HL-60/S4 treated with phorbol 12-myristate 13-acetate at 8.2 ng/mL for 4 days and 3 days (cell line): ENCODE results near the gene PDCD1LG2.
"Not testable (repeated sequence)": the region's sequence is repeated elsewhere in the genome, so short reads cannot be mapped to it uniquely, and the experiment has no call there.

Experiments
- in situ Hi-C: fragments of 300-500 bp; cut with MboI; formaldehyde crosslinking; loops from 2 replicates; pipeline ENCODE4 v1.15.0; 2022; ENCODE audit warnings: low sequenced_read_pairs

Gene PDCD1LG2

DNA sequence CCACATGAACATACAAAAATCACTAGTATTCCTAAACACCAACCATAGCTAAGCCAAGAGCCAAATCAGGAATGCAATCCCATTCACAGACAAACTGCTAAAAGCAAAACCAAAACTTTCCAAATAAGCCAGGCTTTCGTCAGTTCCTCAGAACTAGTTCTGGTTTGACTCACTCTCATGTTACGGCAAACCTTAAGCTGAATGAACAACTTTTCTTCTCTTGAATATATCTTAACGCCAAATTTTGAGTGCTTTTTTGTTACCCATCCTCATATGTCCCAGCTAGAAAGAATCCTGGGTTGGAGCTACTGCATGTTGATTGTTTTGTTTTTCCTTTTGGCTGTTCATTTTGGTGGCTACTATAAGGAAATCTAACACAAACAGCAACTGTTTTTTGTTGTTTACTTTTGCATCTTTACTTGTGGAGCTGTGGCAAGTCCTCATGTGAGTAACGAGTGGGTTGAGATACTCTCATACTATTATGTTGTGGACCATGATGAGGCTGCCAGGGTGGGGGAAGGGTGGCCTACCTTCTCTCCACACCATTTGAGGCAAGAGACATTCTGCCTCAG, at the start of gene PDCD1LG2:
PDCD1LG2 (plus strand) TSS at position 172 of the 572 bp plus-strand sequence. CDS start 12,016 bp downstream, outside the sequence.
- in situ Hi-C loops, result no loop called here

DNA sequence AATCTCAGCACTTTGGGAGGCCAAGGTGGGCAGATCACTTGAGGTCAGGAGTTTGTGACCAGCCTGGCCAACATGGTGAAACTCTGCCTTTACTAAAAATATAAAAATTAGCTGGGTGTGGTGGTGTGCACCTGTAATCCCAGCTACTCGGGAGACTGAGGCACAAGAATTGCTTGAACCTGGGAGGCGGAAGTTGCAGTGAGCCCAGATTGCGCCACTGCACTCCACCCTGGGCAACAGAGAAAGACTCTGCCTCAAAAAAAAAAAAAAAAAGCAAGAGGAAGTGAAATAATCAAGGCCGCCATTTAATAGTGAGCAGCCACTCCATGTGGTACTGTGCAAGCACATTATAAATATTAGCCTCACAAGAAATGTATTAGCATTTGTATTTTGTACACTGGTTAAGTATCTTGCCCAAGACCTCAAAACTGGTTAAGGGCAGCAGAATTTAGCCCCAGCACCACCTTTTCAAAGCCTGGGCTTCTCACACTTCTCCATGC, 45.5 kb upstream of the PDCD1LG2 start:
- in situ Hi-C loops, result not testable (repeated sequence)

DNA sequence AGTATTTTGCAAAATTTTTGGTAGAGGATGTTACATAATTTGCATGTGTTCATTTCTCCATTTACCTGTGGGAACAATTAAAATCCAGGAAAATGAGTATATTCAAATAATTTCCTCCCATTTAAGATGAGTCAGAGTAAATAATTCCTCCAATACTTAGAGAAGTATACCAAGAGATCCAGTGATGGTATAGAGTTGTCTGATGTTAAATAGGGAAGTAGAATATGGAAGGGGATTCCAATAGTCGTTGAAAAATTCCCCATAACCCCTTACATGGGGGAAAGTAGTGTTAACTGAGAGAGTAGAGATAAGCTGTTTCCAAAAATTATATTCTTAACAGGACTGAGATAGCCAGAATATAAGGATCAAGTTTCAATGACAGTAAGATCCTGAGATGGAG, 44.3 kb upstream of the PDCD1LG2 start:
- in situ Hi-C loops, result no loop called here

DNA sequence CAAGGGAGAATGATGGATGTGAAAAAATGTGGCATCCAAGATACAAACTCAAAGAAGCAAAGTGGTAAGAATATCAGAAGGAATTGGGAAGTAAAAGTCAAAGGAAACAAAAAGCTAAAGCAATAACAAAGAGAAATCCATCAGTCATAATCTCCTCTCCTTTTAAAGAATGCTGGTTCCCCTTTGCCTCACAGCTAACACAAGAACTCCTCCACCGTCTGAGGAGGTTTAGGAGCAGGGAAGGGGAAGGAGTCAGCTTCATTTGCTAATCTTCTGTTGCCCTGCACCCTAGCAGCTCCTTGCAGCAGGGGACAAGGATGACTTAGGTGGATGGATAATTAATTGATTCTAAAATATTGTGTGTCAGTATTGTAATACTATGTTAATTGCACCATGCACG, 43.6 kb upstream of the PDCD1LG2 start:
- in situ Hi-C loops, result no loop called here

DNA sequence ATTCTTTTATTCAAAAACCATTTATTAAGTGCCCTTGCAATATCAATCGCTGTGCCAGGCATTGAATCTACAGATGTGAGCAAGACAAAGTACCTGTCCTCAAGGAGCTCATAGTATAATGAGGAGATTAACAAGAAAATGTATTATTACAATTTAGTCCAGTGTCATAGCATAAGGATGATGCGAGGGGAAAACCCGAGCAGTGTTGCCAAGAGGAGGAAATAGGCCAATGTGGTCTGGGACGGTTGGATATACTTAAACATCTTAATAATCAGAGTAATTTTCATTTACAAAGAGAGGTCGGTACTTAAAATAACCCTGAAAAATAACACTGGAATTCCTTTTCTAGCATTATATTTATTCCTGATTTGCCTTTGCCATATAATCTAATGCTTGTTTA, 41.5 kb upstream of the PDCD1LG2 start:
- in situ Hi-C loops, result no loop called here

DNA sequence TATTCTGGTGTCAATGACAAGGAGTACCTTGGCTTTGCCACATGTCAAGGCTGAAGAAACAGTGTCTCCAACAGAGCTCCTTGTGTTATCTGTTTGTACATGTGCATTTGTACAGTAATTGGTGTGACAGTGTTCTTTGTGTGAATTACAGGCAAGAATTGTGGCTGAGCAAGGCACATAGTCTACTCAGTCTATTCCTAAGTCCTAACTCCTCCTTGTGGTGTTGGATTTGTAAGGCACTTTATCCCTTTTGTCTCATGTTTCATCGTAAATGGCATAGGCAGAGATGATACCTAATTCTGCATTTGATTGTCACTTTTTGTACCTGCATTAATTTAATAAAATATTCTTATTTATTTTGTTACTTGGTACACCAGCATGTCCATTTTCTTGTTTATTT, 40.2 kb upstream of the PDCD1LG2 start:
- in situ Hi-C loops, result no loop called here

DNA sequence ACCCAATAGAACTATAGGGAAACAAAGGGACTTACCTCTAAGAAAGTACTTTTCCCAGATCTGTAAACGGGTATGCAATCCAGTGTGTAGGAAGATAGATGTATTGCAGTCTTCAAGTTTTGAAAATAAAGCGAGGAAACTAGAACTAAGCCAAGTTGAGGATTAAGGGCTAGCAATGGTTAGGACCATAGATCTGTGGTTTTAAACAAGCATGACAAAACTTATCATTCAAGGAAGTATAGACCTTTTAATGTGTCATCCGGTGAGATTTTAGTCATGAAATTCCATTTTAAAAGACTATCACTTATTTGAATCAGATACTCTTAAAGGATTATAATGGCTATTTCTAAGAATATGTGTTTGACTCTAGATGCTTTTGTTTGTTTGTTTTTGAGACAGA, 39.5 kb upstream of the PDCD1LG2 start:
- in situ Hi-C loops, result no loop called here

DNA sequence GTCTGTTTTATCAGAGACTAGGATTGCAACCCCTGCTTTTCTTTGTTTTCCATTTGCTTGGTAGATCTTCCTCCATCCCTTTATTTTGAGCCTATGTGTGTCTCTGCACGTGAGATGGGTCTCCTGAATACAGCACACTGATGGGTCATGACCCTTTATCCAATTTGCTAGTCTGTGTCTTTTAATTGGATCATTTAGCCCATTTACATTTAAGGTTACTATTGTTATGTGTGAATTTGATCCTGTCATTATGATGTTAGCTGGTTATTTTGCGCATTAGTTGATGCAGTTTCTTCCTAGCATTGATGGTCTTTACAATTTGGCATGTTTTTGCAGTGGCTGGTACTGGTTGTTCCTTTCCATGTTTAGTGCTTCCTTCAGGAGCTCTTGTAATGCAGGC, 34.7 kb upstream of the PDCD1LG2 start:
- in situ Hi-C loops, result not testable (repeated sequence)

DNA sequence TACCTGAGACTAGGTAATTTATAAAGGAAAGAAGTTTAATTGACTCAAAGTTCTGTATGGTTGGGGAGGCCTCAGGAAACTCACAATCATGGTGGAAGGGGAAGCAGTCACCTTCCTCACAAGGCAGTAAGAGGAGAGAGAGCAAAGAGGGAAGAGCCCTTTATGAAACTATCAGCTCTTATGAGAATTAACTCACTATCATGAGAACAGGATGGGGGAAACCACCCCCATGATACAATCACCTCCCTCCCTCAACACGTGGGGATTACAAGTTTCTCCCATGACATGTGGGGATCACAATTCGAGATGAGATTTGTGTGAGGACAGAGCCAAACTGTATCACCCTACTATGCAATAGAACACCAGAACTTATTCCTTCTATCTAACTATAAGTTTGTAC, 32.1 kb upstream of the PDCD1LG2 start:
- in situ Hi-C loops, result no loop called here

DNA sequence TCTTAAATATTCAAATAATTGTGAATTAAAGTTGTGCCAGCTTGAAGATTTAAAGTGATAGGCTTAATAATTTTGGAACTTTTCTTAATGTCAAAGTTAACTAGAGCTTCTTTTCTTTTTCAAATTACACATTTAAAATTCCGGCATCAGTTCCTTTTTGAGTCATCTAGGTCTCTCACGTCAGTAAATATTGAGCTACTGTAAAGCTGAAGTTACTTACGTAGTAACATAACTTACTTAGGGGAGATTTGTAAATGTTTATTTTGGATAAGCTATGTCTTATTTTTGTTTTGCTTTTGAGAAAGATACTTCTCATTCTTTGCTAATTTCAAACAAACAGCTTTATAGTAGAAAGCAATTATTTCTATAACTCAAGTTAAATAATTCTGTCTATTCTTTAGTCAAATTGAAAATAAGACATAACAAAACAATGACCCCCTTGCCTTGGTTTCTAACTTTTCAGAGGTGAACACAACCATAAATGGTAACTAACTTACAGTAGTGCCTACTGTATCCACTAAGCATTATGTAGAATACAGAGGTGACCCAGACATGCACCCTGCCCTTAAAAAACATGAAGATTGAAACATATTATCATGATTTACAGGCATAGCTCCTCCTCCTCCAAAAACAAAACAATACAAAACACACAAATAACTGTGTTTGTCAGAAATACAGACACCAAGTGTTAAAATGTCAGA, 30.2 kb upstream of the PDCD1LG2 start:
- in situ Hi-C loops, result no loop called here

DNA sequence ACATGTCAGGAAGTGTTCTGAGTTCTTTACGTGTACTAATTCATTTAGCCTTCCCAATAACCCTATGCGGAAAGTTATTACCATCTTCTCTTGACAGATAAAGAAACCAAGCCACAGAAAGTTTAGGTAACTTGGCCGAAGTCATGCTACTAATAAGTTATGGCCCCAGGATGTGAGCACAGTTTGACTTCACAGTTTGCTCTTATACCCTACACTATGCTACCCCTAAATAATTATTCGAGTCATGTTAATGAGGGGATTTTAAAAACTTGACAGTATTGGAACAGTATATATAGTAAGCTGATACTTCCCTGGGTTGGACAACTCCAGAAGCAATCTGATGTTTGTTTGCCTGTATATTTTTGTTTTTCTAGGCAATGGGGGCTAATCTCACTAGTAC, 29.4 kb upstream of the PDCD1LG2 start:
- in situ Hi-C loops, result no loop called here

DNA sequence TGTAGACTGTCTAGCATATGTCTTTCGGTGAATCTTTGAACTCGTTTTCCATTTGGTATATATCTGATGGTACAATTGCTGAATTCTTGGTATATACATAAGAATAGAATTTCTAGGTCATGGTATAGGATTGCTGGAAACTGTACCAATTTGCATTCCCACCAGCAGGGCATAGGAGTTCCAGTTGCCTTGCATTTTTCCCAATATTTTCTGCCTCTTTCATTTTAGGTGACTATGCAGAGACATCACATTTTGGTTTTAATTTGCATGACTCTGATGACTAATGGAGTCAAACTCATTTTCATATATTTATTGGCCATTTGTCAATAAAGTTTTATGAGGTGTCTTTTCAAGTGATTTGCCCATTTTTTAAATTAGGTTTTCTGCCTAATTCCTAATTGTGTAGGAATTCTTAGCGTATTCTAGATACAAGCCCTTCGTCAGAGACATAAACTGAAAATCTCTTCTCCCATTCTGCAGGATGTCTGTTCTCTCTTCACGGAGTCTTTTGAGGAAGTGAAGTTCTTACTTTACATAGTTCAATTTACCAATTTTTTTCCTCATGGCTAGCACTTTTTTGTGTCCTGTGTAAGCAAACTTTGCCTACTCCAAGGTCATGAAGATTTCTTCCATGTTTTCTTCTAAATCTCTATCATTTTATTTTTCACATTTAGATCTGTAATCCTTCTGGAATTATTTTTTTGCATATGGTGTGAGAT, 28.9 kb upstream of the PDCD1LG2 start:
- in situ Hi-C loops, result no loop called here

DNA sequence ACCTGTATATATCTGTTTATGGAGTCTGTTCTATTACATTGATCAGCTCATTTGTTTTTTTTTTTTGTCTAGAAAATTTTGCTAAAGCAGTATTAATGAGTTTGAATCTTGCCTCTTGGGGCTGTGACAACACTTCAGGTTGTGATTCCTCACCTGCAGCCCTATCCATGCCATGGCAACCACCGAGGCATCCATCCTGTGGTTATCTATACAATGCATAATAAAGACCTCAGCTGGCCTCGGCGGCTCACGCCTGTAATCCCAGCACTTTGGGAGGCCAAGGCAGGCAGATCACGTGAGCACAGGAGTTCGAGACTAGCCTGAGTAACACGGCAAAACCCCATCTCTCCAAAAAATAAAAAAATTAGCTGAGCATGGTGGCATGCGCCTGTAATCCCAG, 28.1 kb upstream of the PDCD1LG2 start:
- in situ Hi-C loops, result no loop called here

DNA sequence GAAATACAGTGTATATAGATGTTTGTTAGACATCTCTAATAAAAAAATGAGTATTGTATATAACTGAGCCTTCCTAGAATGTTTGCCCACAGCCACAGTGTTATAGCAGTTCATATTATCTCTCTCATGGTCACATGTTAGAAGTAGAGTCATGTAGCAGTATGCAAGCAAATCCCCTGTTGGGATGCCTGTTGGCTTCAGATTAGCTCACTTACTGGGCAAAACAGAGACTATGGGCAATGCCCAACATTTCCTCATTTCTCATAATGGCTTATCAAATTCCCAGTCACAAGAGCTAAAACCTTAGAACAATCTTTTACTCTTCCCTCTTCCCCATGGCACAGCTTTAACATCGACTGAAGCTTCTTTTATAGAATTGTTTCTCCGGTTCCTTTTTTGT, 27.0 kb upstream of the PDCD1LG2 start:
- in situ Hi-C loops, result no loop called here

DNA sequence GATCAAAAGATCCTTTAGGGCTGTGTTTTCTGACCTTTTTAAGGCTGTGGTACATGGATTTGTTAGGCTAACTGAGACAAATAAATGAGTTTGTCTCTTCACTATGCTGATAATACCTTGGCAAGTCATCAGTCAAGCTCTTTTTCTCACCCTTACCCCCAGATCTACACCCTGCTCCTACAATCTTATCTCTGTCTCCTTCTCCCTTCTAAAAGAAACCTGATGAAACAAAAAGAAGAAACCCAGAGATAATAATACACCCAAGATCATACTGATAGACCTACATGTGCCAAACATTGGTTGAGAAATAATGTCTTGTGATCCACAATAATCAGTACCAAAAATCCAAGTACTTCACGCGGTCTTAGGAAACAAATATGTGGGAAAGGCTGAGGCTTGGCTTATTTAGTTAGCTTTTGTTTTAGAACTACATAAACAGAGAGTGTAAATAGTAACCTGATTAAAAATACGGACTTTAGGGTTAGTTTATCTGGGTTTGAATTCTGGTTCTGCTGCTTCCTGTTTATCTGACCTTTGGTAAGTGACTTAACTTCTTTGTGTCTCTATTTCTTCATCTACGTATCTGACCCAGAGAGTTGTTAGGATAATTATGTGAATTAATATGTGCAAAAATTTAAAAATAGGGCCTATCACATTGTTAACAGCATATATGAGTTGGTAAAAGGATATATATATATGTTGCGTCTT, 24.8 kb upstream of the PDCD1LG2 start:
- in situ Hi-C loops, result no loop called here

DNA sequence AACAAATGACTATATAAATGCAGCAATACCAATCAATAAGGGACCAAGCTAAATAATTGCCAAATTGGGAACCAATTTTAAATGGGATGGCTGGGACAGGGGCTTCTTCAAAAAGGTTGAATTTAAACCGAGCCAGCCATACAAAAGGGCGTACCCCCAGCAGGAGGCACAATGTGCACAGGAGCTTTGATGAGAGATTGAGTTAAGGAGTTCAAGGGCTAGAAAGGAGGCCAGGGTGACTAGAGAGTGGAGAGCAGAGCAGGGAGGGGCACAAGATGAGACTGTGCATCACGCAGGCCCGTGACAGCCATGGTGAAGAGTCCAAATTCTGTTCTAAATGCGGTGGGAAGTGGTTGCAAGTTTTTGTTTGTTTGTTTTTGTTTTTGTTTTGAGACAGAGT, 23.3 kb upstream of the PDCD1LG2 start:
- in situ Hi-C loops, result no loop called here

DNA sequence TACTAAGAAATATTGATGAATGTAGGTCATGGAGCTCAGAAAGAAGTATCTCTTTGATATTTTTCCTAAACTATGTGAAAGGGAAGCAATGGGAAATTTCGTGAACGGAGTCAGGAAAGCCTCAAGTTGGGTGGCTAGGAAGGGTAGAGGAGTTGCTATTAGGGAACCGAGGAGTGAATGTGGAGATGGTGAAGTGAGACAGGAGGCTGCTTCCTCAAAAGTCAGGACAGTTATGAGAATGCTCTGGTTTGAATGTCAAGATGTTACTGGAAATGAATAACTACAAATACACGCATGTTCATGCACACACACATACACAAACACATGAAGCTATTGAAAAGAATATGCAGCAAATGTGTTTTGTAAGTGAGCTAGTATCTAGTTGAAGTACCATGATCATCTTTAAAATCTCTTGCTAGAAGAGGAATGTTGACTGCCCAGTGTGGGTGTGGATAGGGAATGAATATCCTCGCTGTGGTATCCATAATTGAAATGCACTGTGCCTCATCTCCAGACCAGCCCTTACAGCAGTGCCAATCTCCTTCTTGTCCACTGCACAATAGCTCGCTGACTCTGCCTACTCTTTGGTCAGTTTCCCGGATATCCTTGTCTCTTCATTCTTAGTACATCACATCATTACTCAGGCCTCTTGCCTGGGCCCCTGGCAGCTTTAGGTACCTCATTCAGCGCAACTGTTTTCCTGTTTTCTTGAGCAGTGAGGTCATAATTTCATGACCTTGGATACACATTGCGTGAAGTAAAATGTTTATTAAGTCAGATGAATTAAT, 21.9 kb upstream of the PDCD1LG2 start:
- in situ Hi-C loops, result no loop called here

DNA sequence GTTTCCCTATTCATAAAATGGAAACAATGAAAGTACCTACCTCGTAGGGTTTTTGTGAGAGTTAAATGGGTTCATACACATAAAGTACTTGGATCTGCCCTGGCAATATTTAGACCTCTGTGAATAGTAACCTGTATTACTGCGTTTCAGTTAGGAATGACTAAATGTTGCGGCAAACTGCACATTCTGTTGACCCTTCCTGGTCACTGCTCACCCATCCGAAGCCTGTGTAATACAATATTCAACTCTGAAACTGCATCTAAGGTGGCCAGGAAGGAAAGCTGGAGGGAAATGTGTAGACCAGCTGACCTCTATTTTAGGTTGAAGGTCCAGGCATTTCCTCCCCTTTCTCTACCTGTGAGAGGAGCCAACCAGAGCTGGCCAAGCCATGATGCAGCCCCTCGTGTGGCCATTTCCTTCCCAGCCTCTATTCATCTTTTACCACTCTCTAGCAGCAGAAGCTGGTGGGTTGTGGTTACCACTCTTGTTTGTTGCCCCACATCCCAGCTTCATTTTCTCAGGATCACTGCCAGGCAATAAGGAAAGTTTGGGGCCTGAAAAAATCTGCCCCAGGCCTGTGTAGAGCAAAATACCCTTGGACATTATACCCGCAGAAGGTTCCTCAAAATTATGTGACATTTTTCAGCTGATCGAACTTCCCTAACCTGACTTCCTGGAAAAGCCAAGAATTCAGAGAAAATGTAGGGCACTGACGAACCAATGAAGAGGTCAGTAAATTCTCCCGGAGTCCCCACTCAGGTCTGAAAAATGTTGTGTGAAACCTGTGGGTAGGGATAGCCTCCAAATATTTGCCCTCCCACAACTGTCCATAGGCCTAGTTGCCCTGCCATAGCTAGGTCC, 20.5 kb upstream of the PDCD1LG2 start:
- in situ Hi-C loops, result no loop called here

DNA sequence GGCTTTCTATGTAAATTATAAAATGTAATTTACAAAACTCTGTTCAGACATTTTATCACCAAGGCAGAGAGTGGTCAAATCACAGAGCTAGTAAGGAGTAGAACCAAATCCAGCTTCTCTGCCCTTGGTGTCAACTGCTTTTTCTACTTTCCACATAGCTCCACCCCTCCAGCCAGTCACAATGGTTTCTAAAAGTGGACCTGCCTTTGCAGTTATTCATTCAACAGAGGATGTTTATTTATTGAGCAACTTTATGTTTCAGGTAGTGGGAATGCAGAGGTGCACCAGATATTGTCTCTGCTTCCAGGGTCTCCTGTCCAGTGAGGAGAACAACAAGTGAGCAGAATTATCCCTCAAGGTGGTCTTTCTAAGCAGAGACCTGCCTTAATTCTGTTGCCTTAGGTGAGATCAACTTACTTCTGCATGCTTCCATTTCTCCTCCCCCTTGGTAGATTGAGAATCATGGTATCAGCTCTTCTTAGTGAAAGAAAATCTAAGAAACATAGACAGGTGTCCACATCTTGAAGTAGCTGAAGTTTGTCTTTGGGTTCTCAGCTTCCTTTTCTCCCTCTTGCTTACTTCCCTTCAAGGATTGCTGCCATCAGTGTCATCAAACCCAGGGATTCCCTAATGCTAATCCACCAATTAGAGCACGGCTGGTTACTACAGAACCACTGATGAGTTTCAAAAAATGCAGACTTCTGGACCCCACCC, 17.2 kb upstream of the PDCD1LG2 start:
- in situ Hi-C loops, result no loop called here
